B cell (primary cell): Measurements from ENCODE around the gene RRAS2.

Experiments
- CTCF ChIP-seq: fragments of 200-600 bp; IDR thresholded peaks from one replicate; pipeline ENCODE4 v1.8.0; 2022; ENCODE audit warnings: antibody characterized with exemption, mild to moderate bottlenecking
- EZH2 ChIP-seq: IDR thresholded peaks from 2 replicates; pipeline ENCODE4 v1.6.1; 2012; ENCODE audit warnings: borderline replicate concordance, low read depth, mild to moderate bottlenecking, moderate library complexity, low read length; ENCODE audit not compliant: insufficient read depth, poor library complexity, severe bottlenecking

- TF ChIP-seq CTCF (no peak), EZH2 (no peak)
Measured at GRCh38 chr11:14264966-14265365, 94.0 kb downstream of the RRAS2 start.
